H1 (cell line): ENCODE results near the gene EIF1AX. TPM values are rescaled to one million over a fixed set of nuclear protein-coding genes. Genes with fewer than 3 reads are reported as not detected.

Experiments used
- CTCF ChIA-PET: fragments of 300-600 bp; sonication (Branson Sonifier 250); formaldehyde crosslinking; loops from one replicate; lab custom pipeline; 2021; ENCODE audit not compliant: partially characterized antibody; lab: Charles Lee
- POLR2A ChIA-PET: fragments of 300-600 bp; sonication (Branson Sonifier 250); formaldehyde crosslinking; loops from one replicate; lab custom pipeline; 2021; ENCODE audit warnings: inconsistent platforms; ENCODE audit not compliant: partially characterized antibody; lab: Charles Lee
- DNase-seq, 2 experiments: peaks; one replicate each; pipeline versions ENCODE4 v3.0.0 to v3.0.0-alpha.2; 2010 to 2022; ENCODE audit warnings: low spot score in 2 of 2, low read depth in 1 of 2, mixed read lengths in 1 of 2
- FAIRE-seq: peaks from 2 replicates; lab custom pipeline; 2011; peaks lifted over from hg19 to GRCh38; lab: Jason Lieb, UNC
- H2AFZ ChIP-seq: 2 replicates; pipeline ENCODE4 v1.8.1; 2012; ENCODE audit warnings: low read length, inconsistent platforms
- H2AK5ac ChIP-seq: 2 replicates; pipeline ENCODE4 v1.6.1; 2013; ENCODE audit warnings: low read depth, low read length
- H2BK120ac ChIP-seq: replicated peaks from 2 replicates; pipeline ENCODE3; 2013; ENCODE audit warnings: low read depth, low read length, inconsistent platforms
- H2BK12ac ChIP-seq: 2 replicates; pipeline ENCODE4 v1.6.1; 2013; ENCODE audit warnings: low read depth, low read length
- H2BK15ac ChIP-seq: 2 replicates; pipeline ENCODE4 v1.6.1; 2013; ENCODE audit warnings: low read length
- H2BK20ac ChIP-seq: 2 replicates; pipeline ENCODE4 v1.6.1; 2013; ENCODE audit warnings: low read length
- H2BK5ac ChIP-seq: 2 replicates; pipeline ENCODE4 v1.6.1; 2013; ENCODE audit warnings: low read depth, low read length
- H3K14ac ChIP-seq: 2 replicates; pipeline ENCODE4 v1.6.1; 2013; ENCODE audit warnings: inconsistent platforms; ENCODE audit not compliant: insufficient read length
- H3K18ac ChIP-seq: 2 replicates; pipeline ENCODE4 v1.6.1; 2013; ENCODE audit warnings: low read length; ENCODE audit errors: extremely low read depth
- H3K23ac ChIP-seq: 2 replicates; pipeline ENCODE4 v1.6.1; 2013; ENCODE audit warnings: inconsistent platforms; ENCODE audit not compliant: insufficient read length
- H3K23me2 ChIP-seq: 2 replicates; pipeline ENCODE4 v1.6.1; 2013; ENCODE audit warnings: low read depth, low read length
- H3K27ac ChIP-seq: 2 replicates; pipeline ENCODE4 v1.6.1; 2011; ENCODE audit warnings: low read depth, low read length, inconsistent platforms
- H3K27me3 ChIP-seq, 4 experiments: replicated peaks in 1 of 4; 1 replicate in 1 of 4; 2 replicates in 3 of 4; pipeline versions ENCODE4 v1.6.1 to v1.8.1; 2011 to 2013; ENCODE audit warnings: low read length in 3 of 4, mild to moderate bottlenecking in 3 of 4, inconsistent platforms in 2 of 4, mixed read lengths in 2 of 4, moderate library complexity in 1 of 4; ENCODE audit not compliant: control insufficient read depth in 3 of 4, insufficient read depth in 3 of 4; ENCODE audit errors: extremely low read depth in 1 of 4
- H3K36me3 ChIP-seq, 4 experiments: 2 replicates each; pipeline versions ENCODE4 v1.6.1 to v1.8.1; 2011 to 2013; ENCODE audit warnings: mild to moderate bottlenecking in 4 of 4, low read length in 3 of 4, moderate library complexity in 2 of 4, control low read depth in 1 of 4, inconsistent platforms in 1 of 4; ENCODE audit not compliant: insufficient read depth in 4 of 4, control insufficient read depth in 2 of 4
- H3K4ac ChIP-seq: replicated peaks from 2 replicates; pipeline ENCODE3; 2013; ENCODE audit warnings: low read length, low read depth, mixed read lengths, inconsistent platforms; ENCODE audit not compliant: insufficient read length
- H3K4me1 ChIP-seq, 4 experiments: replicated peaks in 1 of 4; 1 replicate in 1 of 4; 2 replicates in 3 of 4; pipeline versions ENCODE4 v1.6.1 to v1.8.1; 2011 to 2013; ENCODE audit warnings: low read length in 3 of 4, inconsistent platforms in 2 of 4, mixed read lengths in 1 of 4; ENCODE audit not compliant: insufficient read depth in 4 of 4, control insufficient read depth in 3 of 4
- H3K4me2 ChIP-seq, 2 experiments: 2 replicates each; pipeline versions ENCODE4 v1.6.1 to v1.8.1; 2011 to 2013; ENCODE audit warnings: low read depth in 2 of 2, low read length in 2 of 2, control low read depth in 1 of 2, inconsistent platforms in 1 of 2, mild to moderate bottlenecking in 1 of 2; ENCODE audit not compliant: insufficient read depth in 1 of 2
- H3K4me3 ChIP-seq, 4 experiments: fragments of 200-600, 300-600 bp in 1 of 4; sonication (generic), shearing (Covaris generic), sonication (Bioruptor Twin) in 1 of 4; 2 replicates each; pipeline versions ENCODE4 v1.5.1 to v1.8.1; 2011 to 2016; ENCODE audit warnings: low read length in 4 of 4, low read depth in 3 of 4, control low read depth in 2 of 4, inconsistent platforms in 2 of 4, mild to moderate bottlenecking in 2 of 4, mixed read lengths in 1 of 4, moderate library complexity in 1 of 4; ENCODE audit not compliant: insufficient read depth in 2 of 4; ENCODE audit errors: extremely low read depth in 1 of 4
- H3K56ac ChIP-seq: replicated peaks from 2 replicates; pipeline ENCODE3; 2013; ENCODE audit warnings: low read depth, mild to moderate bottlenecking, mixed read lengths, low read length, inconsistent platforms; ENCODE audit not compliant: insufficient read length
- H3K79me1 ChIP-seq: 2 replicates; pipeline ENCODE4 v1.6.1; 2013; ENCODE audit warnings: low read depth, low read length, control low read depth
- H3K79me2 ChIP-seq, 2 experiments: 2 replicates each; pipeline versions ENCODE4 v1.6.1 to v1.8.1; 2012 to 2013; ENCODE audit warnings: low read length in 2 of 2, mild to moderate bottlenecking in 2 of 2, inconsistent platforms in 1 of 2; ENCODE audit not compliant: insufficient read depth in 2 of 2, control insufficient read depth in 1 of 2
- H3K9ac ChIP-seq, 4 experiments: replicated peaks in 1 of 4; 1 replicate in 1 of 4; 2 replicates in 3 of 4; pipeline versions ENCODE4 v1.6.1 to v1.8.1; 2011 to 2013; ENCODE audit warnings: low read depth in 3 of 4, low read length in 3 of 4, control low read depth in 2 of 4, mild to moderate bottlenecking in 2 of 4, moderate library complexity in 2 of 4, inconsistent platforms in 1 of 4; ENCODE audit errors: extremely low read depth in 1 of 4
- H3K9me3 ChIP-seq, 2 experiments: 2 replicates each; pipeline versions ENCODE4 v1.6.1 to v1.8.1; 2012 to 2013; ENCODE audit warnings: mild to moderate bottlenecking in 2 of 2, moderate library complexity in 2 of 2, control low read depth in 1 of 2, inconsistent platforms in 1 of 2, low read depth in 1 of 2, low read length in 1 of 2, mixed read lengths in 1 of 2; ENCODE audit not compliant: insufficient read depth in 2 of 2
- H4K20me1 ChIP-seq, 2 experiments: replicated peaks in 1 of 2; 2 replicates each; pipeline versions ENCODE3 to v1.8.1; 2011 to 2013; ENCODE audit warnings: inconsistent platforms in 2 of 2, low read length in 2 of 2, mild to moderate bottlenecking in 1 of 2; ENCODE audit not compliant: insufficient read depth in 2 of 2, control insufficient read depth in 1 of 2
- H4K5ac ChIP-seq: 2 replicates; pipeline ENCODE4 v1.6.1; 2013; ENCODE audit warnings: low read length, low read depth, mixed read lengths, inconsistent platforms; ENCODE audit not compliant: insufficient read length
- H4K8ac ChIP-seq: 2 replicates; pipeline ENCODE4 v1.8.0; 2013; ENCODE audit warnings: mild to moderate bottlenecking, moderate library complexity, low read length, inconsistent platforms; ENCODE audit not compliant: insufficient read depth; ENCODE audit errors: extremely low read depth
- H4K91ac ChIP-seq: replicated peaks from 2 replicates; pipeline ENCODE3; 2013; ENCODE audit warnings: low read length, mixed read lengths, inconsistent platforms; ENCODE audit not compliant: insufficient read length
- ATF2 ChIP-seq: IDR thresholded peaks from 2 replicates; pipeline ENCODE4 v1.6.1; 2012; ENCODE audit warnings: low read length, inconsistent platforms
- EP300 ChIP-seq, 2 experiments: IDR thresholded peaks; 1 replicate in 1 of 2; 2 replicates in 1 of 2; pipeline ENCODE4 v1.6.1; 2011 to 2012; ENCODE audit warnings: low read depth in 2 of 2, low read length in 2 of 2, mild to moderate bottlenecking in 2 of 2, borderline replicate concordance in 1 of 2, inconsistent platforms in 1 of 2, moderate library complexity in 1 of 2
- JUN ChIP-seq: IDR thresholded peaks from 2 replicates; pipeline ENCODE4 v1.6.1; 2011; ENCODE audit warnings: low read depth, mild to moderate bottlenecking, improper control_type of control experiment, low read length
- KDM4A ChIP-seq: IDR thresholded peaks from one replicate; pipeline ENCODE4 v1.7.1; 2012; ENCODE audit warnings: low read depth, mild to moderate bottlenecking, moderate library complexity, low read length, inconsistent platforms; ENCODE audit not compliant: severe bottlenecking
- MAX ChIP-seq: IDR thresholded peaks from 2 replicates; pipeline ENCODE4 v1.6.1; 2012; ENCODE audit warnings: inconsistent platforms
- NRF1 ChIP-seq: IDR thresholded peaks from 2 replicates; pipeline ENCODE4 v1.6.1; 2011; ENCODE audit warnings: mild to moderate bottlenecking, low read depth, low read length, improper control_type of control experiment
- RNF2 ChIP-seq: fragments of 200-900, 300-1000 bp; sonication (generic); IDR thresholded peaks from 2 replicates; pipeline ENCODE4 v1.7.1; 2016; ENCODE audit warnings: borderline replicate concordance, low read depth, mild to moderate bottlenecking, antibody characterized with exemption, low read length; ENCODE audit not compliant: poor library complexity, severe bottlenecking; ENCODE audit errors: missing control alignments
- SIN3A ChIP-seq, 2 experiments: IDR thresholded peaks in 1 of 2; conservative IDR thresholded peaks in 1 of 2; 2 replicates each; pipeline ENCODE4 v1.6.1; 2011 to 2012; ENCODE audit warnings: low read length in 2 of 2, improper control_type of control experiment in 1 of 2, low read depth in 1 of 2, mild to moderate bottlenecking in 1 of 2
- SP2 ChIP-seq: IDR thresholded peaks from 2 replicates; pipeline ENCODE4 v1.6.1; 2012; ENCODE audit warnings: mild to moderate bottlenecking, low read length, inconsistent platforms
- SUZ12 ChIP-seq: fragments of 200-600 bp; sonication (generic); IDR thresholded peaks from 2 replicates; pipeline ENCODE4 v1.6.1; 2012; ENCODE audit warnings: mild to moderate bottlenecking, inconsistent platforms, low read length, moderate library complexity, mixed read lengths
- WGBS, 2 experiments: shearing (Covaris generic) in 1 of 2; methylation state at CpG; one replicate each; pipeline versions ENCODE4 v1.1.6 to v1.1.7; 2013 to 2015; ENCODE audit warnings: low lambda C conversion rate in 2 of 2, mixed read lengths in 2 of 2, inconsistent platforms in 1 of 2, low coverage in 1 of 2, missing lambda C conversion rate in 1 of 2; ENCODE audit not compliant: insufficient replicate concordance in 2 of 2, insufficient coverage in 1 of 2, insufficient read length in 1 of 2; ENCODE audit errors: extremely low coverage in 1 of 2, missing lambda C conversion rate in 1 of 2; 5-methylcytosine and 5-hydroxymethylcytosine counted together
- polyA plus RNA-seq, 7 experiments: library from polyadenylated mRNA; depleted of rRNA in 3 of 7; stranded (reverse) in 5 of 7; unstranded in 2 of 7; fragments of >200 nt in 5 of 7; fragments of 200-250 nt in 2 of 7; gene quantifications; 1 replicate in 5 of 7; 2 replicates in 1 of 7; 4 replicates in 1 of 7; pipeline versions ENCODE4 v1.2.1 to v1.2.3, GENCODE V29; 2011 to 2013; ENCODE audit warnings: missing spikeins in 2 of 7, mixed read lengths in 2 of 7
- total RNA-seq: library from RNA; stranded (reverse); fragmentation: NEBNext Ultra II Directional; extraction: Animal tissue kit (Norgen Biotek cat#: 25700); gene quantifications from 2 replicates; pipeline ENCODE4 v1.2.1, GENCODE V29; 2021

EIF1AX gene
- total and polyA plus RNA-seq, 2 of the 8 experiments (the other 6 are each of a cell fraction or from before 2014, with no cell fraction given): 34.0 to 175 TPM

- Histone ChIP-seq H3K9me3 (no peaks in the 10 kb centered on the region), H3K36me3 (peaks cover 0 to 10% (median 0%) of the 10 kb centered on the region in 4 experiments; a peak in 1 of 8 replicates), H2BK20ac (no peak overlapping the region), H3K27ac (no peak overlapping the region), H2AFZ (no peak overlapping the region), H2BK5ac (no peak overlapping the region), H3K4me1 (no peaks in the 10 kb centered on the region), H3K27me3 (no peaks in the 10 kb centered on the region), H3K9ac (no peak overlapping the region), H4K91ac (no peak overlapping the region), H3K18ac (no peak overlapping the region), H2BK15ac (no peak overlapping the region), H3K79me2 (peaks cover 6 to 19% of the 10 kb centered on the region in 2 experiments), H2BK12ac (no peak overlapping the region), H3K14ac (no peak overlapping the region), H3K4me3 (no peak overlapping the region), H2AK5ac (no peak overlapping the region), H3K79me1 (no peaks in the 10 kb centered on the region), H2BK120ac (no peak overlapping the region), H3K4ac (no peak overlapping the region), H4K5ac (no peak overlapping the region), H3K23ac (no peak overlapping the region), H3K23me2 (no peaks in the 10 kb centered on the region), H3K56ac (no peak overlapping the region), H3K4me2 (no peak overlapping the region), H4K8ac (no peak overlapping the region), H4K20me1 (peaks cover 0 to 2% of the 10 kb centered on the region in 2 experiments)
- TF ChIP-seq KDM4A (no peak), SIN3A (conservative IDR thresholded peaks at IDR 0.05 in 1 of 2, IDR thresholded peaks at IDR 0.05 in 1 of 2; ENCODE audit: low read depth in 1 of 2, low read length in 2 of 2) (no peak), SP2 (no peak), SUZ12 (no peak), MAX (no peak), ATF2 (no peak), NRF1 (no peak), JUN (no peak), EP300 (IDR thresholded peaks at IDR 0.05; ENCODE audit: borderline replicate concordance in 1 of 2, low read depth in 2 of 2, low read length in 2 of 2) (no peak), RNF2 (no peak)
- no peak for DNase-seq
- 93% methylated on average over 3 of the region's 3 CpGs; no CpG with 5 or more reads in 1 of the 2 experiments for WGBS, 2 experiments
- ChIA-PET POLR2A (no interaction called here), CTCF (no interaction called here)
- FAIRE-seq: no peak
These were observed 2.9 kb upstream of the EIF1AX start for GRCh38 chrX:20144491-20144890.
